Ishikawa (cell line): ENCODE data around the gene UBE2A.

Experiments used
- CEBPB ChIP-seq: IDR thresholded peaks from 2 replicates; pipeline ENCODE4 v1.6.1; 2012
- CREB1 ChIP-seq: IDR thresholded peaks from 2 replicates; pipeline ENCODE4 v1.6.1; 2012; ENCODE audit warnings: low read depth
- EGR1 ChIP-seq: IDR thresholded peaks from 2 replicates; pipeline ENCODE4 v1.6.1; 2012
- EP300 ChIP-seq: IDR thresholded peaks from 2 replicates; pipeline ENCODE4 v1.6.1; 2012; ENCODE audit warnings: borderline replicate concordance
- FOXM1 ChIP-seq: IDR thresholded peaks from 2 replicates; pipeline ENCODE4 v1.6.1; 2012; ENCODE audit warnings: low read depth, borderline replicate concordance
- NFIC ChIP-seq: IDR thresholded peaks from 2 replicates; pipeline ENCODE4 v1.6.1; 2012
- RAD21 ChIP-seq: IDR thresholded peaks from 2 replicates; pipeline ENCODE4 v1.6.1; 2012; ENCODE audit warnings: low read depth
- REST ChIP-seq: IDR thresholded peaks from 2 replicates; pipeline ENCODE4 v1.6.1; 2012; ENCODE audit warnings: low read depth, mild to moderate bottlenecking
- TAF1 ChIP-seq: IDR thresholded peaks from 2 replicates; pipeline ENCODE4 v1.6.1; 2012; ENCODE audit warnings: low read depth, mild to moderate bottlenecking
- TCF12 ChIP-seq: IDR thresholded peaks from 2 replicates; pipeline ENCODE4 v1.6.1; 2012; ENCODE audit warnings: low read depth
- TEAD4 ChIP-seq: IDR thresholded peaks from 2 replicates; pipeline ENCODE4 v1.6.1; 2012
- YY1 ChIP-seq: IDR thresholded peaks from 2 replicates; pipeline ENCODE4 v1.6.1; 2012; ENCODE audit warnings: low read depth
- TF ChIP-seq, protein P1 (sequence below): IDR thresholded peaks from 2 replicates; pipeline ENCODE4 v1.6.1; 2012

GRCh38 chrX:119570351-119570835, 4.0 kb upstream of the UBE2A start:
- TF ChIP-seq FOXM1 (no peak), RAD21 (no peak), REST (no peak), EGR1 (no peak), EP300 (no peak), TEAD4 (no peak), YY1 (no peak), TAF1 (no peak), CEBPB (no peak), TCF12 (no peak), NFIC (no peak), CREB1 (no peak)
- TF ChIP-seq, protein P1, sequence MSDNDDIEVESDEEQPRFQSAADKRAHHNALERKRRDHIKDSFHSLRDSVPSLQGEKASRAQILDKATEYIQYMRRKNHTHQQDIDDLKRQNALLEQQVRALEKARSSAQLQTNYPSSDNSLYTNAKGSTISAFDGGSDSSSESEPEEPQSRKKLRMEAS, result no peak
